ENCODE results near the gene C1orf185.

DNA sequence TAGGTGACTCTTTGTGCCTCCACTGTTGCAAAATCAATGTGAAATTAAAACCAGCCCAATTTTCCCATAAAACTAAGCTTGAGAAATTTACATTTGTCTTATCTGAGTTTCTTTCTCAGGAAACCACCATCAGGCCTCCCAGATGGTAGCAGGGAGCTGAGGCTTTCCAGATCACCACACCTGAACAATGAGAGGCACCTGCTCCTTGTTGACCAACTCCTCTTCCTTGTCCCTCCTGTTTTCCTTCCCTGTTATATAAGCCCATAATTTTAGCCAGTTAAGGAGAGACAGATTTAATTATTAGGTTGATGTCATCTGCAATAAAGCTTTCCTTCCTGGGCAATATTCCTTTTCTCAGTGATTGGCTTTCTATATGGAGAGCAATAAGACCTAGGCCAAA, 32.0 kb upstream of the C1orf185 start:
- no peak for TF ChIP-seq POLR2A (IDR thresholded peaks at IDR 0.05)
- no peak for TF ChIP-seq POLR2AphosphoS5 (IDR thresholded peaks at IDR 0.05)
